HG02852 (cell line): ENCODE data around the gene ABHD2.
A peak's percentile ranks its signal among the peaks of the same experiment; 100 is the strongest.

Source experiments
- ATAC-seq: cut with Tn5 transposase; IDR thresholded peaks from one replicate; pipeline ENCODE4 v1.9.1; 2021; ENCODE audit warnings: mild to moderate bottlenecking, moderate library complexity; ENCODE audit not compliant: unreplicated experiment

Gene ABHD2

GRCh38 chr15:89096664-89097063 lies 8.4 kb downstream of the ABHD2 start:
- ATAC-seq = no peak

DNA sequence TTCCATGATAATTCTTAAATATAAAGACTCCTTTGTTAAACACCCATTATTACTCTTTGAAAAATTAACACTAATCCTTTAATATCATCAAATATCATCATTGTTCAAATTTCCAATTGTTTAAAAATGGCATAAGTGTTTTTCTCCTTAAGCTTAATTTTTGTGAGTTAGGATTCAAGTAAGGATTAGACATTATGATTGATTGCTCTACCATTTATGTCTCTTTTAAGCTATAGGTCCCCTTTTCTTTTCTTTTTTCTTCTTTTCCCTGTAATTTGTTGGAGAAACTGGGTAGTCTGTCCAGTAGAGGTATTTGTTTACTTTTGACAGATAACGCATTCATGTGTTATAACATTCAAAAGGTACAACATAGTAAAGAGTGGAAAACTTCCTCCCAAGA lies 9.1 kb downstream of the ABHD2 start:
- no peak for ATAC-seq

- ATAC-seq = no peak
These were observed 10.0 kb downstream of the ABHD2 start for GRCh38 chr15:89098281-89098680.

DNA sequence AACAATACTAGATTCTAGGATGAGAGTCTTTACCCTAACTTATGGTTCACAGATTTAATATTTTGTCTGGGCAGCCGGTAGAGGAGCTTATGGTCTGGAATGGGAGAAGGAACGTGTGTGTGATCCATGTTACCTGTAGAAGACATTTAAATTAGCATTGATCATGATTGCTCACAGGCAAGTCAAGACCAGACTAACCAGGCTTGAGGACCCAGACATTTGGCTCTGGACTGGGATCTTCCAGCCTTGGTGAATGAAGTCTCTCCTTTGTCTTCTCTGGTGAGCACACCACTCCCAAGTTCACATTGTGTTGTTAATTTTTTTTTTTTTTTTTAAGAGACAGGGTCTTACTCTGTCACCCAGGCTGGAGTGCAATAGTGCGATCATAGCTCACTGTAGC lies 11.7 kb downstream of the ABHD2 start:
- no peak for ATAC-seq

- no peak for ATAC-seq
These were observed 13.3 kb downstream of the ABHD2 start for GRCh38 chr15:89101302-89102193.

GRCh38 chr15:89103481-89104171 lies 15.4 kb downstream of the ABHD2 start:
- ATAC-seq = no peak

- ATAC-seq = no peak
These were observed 15.9 kb downstream of the ABHD2 start for GRCh38 chr15:89104172-89104564.

DNA sequence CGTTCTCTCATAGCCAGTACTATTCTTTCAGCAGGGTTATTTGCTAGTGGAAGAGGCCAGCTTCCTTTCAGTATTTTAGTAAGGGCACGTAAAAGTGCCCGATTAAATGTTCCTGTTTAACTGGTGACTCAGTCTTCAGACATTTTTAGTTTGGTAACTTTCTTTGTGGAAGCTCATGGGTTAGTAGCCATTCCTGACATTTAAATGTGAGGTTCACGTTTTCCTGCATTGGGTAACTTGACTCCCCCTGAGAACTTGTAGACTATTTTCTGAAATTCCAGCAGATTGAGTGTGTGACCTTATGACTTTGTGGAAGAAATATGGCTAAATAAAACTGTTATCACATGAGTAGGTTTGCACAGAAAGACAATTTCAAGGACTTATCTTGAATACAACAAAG lies 16.9 kb downstream of the ABHD2 start:
- ATAC-seq = no peak

GRCh38 chr15:89106200-89106599 lies 17.9 kb downstream of the ABHD2 start:
- ATAC-seq = no peak

GRCh38 chr15:89107984-89108383 lies 19.7 kb downstream of the ABHD2 start:
- no peak for ATAC-seq

DNA sequence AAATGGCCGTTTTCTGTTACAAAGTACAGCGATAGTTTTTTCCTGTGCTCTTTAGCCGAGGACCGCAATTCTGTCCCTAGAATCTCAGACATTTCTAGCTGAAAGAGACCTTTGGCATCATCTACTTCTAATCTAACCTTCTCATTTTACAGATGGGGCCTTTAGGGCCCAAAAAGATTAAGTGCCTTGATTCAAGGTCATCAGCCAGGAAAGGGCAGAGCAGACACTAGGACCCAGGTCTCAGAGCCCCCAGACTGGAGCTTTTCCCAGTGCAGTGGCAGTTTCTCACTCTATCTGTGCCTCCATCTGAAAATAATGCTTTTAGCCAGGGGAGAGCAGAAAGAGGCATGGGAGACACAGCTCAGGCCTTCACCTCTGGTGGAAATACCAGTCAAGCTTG lies 20.6 kb downstream of the ABHD2 start:
- no peak for ATAC-seq

DNA sequence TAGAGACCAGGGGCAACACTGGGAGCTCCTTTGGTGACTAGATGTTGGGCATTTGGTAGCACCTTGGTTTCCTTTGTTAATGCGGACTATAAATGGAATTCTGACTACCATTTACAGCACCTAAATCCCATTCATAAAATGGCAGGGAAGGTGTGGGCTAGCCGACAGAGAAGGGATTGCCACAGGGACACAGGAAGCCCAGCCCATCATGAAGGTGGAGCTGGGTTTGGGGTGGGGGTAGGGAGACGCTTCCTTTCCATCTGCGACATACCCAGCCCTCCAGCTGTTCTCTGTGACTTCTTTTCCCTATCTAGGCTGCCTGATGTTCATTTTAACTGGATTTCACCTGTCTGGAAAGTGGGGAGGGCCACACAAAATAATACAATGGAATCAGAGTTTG lies 21.0 kb downstream of the ABHD2 start:
- ATAC-seq = no peak

- no peak for ATAC-seq
These were observed 21.8 kb downstream of the ABHD2 start for GRCh38 chr15:89110060-89110459.

DNA sequence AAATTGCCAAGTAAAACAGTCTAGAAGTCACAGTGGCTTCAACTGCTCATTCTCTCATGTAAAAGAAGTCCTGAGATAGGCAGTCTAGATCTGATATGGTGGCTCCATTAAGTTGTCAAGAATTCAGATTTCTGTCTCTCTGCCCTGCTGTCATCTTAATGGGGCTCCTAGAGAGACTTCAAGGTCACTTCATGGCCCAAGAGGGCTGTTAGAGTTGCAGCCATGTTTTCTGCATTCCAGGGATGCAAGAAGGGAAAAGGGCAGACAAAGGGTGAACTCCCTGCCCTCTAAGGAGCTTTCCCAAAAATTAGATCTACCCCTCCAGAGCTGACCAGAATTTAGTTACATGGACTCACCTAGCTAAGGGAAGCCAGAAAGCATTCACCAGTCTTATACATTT lies 23.1 kb downstream of the ABHD2 start:
- ATAC-seq = no peak

DNA sequence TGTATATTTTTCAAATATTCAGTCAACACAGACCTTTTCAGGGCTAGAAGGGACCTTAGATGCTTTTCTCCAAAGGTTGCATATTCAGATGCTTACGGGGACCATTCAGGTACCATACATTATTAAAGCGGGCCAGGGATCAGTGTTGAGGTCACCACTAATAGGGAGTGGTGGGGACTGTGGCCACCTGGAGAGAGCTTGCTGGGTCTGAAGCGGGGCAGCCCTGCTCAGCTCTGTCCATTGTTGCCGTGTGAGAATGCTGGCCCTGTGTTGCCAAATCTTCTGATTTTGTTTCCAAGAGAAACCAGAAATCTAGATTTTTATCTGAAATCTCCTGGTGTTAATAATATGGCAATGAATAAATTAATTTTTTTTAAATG lies 23.7 kb downstream of the ABHD2 start:
- no peak for ATAC-seq

DNA sequence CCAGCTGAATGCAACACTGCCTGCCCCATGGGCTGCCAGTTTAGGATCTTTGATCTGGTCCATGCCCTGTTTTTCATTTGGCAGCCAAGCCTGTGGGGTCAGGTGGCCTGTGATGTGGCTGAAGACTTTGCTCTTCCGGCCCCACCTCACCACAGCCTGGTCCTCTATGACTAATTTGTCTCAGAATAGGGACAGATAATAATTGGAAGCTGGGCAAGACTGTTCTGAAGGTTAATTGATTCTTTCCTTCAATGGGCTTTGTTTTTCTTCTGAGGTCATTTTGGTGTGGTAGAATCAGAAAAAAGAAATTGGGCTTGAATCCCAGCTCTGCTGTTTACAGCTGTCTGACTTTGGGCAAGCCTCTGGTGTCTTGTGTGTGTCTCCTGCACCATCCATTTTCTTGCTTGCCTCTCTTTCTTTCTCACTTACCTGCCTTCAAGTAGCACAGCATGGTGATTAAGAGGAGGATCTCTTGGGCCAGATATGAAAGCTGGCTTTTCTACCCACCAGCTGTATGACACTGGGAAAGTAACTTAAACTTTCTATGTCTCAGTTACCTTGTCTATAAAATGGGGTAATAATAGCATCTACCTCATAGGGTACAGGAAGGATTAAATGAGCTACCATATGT lies 24.2 kb downstream of the ABHD2 start:
- ATAC-seq = peak; percentile 91

GRCh38 chr15:89113296-89114024 lies 25.2 kb downstream of the ABHD2 start:
- ATAC-seq = no peak

GRCh38 chr15:89114990-89115389 lies 26.7 kb downstream of the ABHD2 start:
- no peak for ATAC-seq

- no peak for ATAC-seq
These were observed 27.3 kb downstream of the ABHD2 start for GRCh38 chr15:89115547-89115946.

DNA sequence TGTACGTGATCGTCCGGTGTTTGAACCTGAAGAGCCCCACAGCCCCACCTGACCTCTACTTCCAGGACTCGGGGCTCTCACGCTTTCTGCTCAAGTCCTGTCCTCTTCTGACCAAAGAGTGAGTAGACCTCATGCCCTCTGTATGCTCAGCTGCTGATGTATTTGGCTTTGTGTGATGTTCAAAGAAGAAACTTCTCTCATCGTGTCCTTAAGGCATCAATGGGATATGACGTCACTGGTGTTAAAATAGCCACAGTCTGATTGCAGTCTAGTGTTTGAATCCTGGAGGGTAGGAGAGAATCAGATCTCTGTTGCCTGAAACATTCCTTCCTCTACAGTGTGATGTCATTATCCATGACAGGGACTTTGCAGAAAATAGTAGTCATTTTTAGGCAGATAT lies 28.1 kb downstream of the ABHD2 start:
- no peak for ATAC-seq

DNA sequence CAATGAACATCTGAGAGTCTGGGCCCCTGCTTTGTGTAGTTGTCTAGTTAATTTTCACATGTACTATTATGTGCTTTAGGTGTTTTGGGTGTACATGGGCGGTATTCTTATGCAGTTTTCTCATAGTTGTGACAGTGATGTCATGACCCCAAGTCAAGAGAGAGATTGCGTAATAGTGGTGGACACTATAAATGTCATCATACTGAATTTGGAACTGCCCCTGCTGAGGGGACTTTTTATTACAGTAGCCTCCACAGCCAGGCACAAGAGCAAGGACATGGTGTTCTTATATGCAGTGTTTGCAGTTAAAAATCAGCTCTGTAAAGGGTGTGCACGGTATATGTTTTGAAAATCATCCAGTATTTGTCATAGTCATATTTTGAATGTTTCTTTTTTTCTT lies 29.5 kb downstream of the ABHD2 start:
- ATAC-seq = no peak
